GM21786 (cell line): Measurements from ENCODE around the gene TUT1.
"Not testable (repeated sequence)": the region's sequence is repeated elsewhere in the genome, so short reads cannot be mapped to it uniquely, and the experiment has no call there.

Experiments
- ATAC-seq: cut with Tn5 transposase; IDR thresholded peaks from one replicate; pipeline ENCODE4 v1.9.1; 2021; ENCODE audit not compliant: unreplicated experiment

TUT1 gene

GRCh38 chr11:62579252-62579651 lies 12.1 kb downstream of the TUT1 start:
- ATAC-seq = no peak

- ATAC-seq = no peak
These were observed 12.8 kb downstream of the TUT1 start for GRCh38 chr11:62578541-62578940.

DNA sequence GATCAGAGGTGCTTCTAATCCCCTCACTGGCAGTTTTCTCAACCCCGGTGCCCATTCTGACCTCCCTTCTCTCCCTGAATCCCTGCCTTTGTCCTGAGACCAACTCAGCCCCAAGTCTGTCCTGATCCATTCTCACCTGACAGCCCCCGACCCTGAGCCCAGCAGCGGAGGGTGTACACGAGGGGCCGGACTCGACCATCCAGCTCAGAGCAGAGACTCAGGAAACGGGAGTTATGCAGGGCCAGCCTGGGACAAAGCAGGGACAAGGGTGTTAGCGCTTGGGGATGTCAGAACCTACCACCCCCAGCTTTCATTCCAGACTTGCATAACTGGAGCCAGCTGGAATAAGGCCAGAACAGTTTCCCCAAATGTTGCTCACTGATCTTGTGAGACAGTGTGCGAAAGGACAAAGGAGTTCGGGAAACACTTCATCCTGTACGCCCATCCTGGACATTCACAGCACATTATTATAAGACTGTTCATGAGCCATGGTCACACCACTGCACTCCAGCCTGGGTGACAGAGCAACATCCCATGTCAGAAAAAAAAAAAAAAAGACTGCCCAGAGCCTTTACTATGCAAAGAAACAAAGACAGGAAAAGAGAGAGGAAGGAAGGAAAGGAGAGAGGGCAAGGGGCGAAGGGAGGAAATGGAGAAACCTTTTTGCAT lies 14.1 kb downstream of the TUT1 start:
- no peak for ATAC-seq

DNA sequence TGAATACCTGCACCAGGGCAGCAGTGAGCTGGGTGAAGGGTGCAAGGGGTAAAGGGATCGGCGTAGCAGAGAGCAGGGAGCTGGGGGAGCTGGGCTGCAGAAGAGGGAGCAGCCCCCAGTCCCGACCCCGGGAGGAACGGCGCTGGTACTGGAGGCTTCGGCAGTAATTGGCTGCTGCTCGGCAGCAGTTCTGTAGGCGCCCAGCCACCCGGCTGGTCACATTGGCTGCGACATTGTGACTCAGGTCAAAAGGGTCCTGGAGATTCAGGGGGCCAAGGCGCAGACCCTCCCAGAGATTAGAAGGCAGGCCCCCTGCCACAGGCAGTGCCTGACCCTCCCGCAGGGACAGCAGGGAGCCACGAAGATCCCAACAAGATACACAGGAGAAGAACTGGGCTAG lies 15.5 kb downstream of the TUT1 start:
- no peak for ATAC-seq

GRCh38 chr11:62575156-62575555 lies 16.2 kb downstream of the TUT1 start:
- ATAC-seq = no peak

DNA sequence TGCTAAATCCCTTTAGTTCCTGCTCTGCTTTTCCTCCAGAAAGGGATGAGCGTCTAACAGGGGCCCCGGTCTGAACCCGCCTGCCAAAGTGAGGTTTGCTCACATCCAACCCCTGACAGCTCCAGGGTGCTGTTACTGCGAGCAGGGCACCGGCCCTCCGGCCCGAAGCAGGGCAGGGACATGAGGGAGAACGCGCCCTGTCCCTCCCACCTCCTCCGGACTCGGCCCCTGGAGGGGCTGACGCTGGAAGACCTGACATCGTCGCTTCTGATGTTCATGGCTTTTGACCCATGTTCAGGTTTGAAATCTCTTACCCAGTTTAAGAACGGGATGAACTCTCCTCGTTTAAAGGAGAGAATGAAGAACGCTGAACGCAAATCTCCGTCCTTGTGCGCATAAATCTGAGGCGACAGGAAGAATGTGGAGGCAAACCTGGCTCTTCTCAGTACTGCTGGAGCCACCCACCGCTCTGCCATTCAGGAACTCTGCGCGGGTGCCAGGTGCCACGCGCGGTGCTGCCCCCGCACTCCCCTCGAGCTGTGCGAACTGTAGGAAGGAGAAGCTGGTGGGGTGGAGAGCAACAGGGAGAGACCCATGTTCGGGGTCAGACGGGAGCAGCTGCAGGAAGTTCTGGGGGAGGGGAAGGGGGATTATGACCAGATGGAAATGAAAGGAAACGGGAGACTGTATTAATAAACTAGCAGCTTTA lies 16.8 kb downstream of the TUT1 start:
- peak; percentile 9 for ATAC-seq

DNA sequence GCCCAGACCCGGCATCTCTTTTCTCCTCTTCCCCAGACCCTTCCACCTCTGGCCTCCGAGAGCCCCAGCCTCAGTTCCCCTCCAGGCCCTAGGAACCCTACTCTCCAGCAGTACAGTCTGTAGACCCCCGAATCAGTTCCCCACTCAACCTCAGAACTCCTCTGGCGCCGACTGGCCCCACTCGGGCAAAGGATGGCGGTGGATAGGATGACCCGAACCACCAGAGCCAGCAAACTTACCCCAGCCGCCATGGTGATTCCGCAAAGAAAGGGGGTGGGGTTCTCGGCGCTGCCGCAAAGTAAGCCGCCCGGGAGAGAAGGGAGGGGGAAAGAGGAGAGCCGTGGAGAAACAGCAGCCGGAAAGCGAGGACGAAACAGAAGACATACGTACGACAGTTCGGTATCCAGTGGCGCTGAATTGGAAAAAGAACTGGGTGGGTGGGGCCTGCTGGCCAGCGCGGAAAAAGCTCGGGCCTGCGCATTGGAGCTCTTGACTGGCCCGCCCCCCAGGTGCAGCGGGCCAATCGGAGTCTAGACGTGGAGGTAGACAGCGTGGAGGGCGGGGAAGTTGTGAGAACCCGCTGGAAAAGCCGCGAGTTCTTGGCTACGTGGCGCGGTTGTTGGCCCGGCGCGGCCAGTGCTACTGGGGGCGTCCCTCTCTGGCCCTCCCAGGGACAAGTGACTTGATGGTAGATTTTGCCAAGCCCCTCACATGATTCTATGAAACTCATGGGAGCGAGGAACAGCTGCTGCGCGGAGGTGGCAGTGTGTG lies 17.5 kb downstream of the TUT1 start, which contains the start of gene EEF1G:
Gene EEF1G (minus strand): TSS at position 300 of the 771 bp plus-strand sequence. CDS start 49 bp downstream, at position 251.
- peak; percentile 84 for ATAC-seq

- no peak for ATAC-seq
These were observed 18.2 kb downstream of the TUT1 start for GRCh38 chr11:62573006-62573591.

DNA sequence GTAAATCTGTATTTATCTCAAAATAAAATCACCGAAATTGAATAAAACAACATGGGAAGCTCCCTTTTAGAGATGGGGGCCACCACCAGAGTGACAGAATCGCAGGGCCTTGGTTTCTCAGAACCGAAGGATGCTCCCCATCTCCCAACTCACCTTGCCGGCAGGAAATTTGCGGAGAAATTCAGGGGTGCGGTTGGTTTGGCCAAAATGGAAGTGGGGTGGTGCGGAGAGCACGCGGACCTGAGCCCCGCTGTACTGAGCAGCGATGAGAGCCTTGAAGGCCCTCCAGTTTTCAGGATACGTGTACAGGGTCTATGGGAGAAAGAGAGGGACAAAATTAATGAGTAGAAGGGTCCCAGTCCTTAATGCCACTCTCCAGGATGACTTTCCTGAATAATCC lies 18.9 kb downstream of the TUT1 start:
- ATAC-seq = no peak

DNA sequence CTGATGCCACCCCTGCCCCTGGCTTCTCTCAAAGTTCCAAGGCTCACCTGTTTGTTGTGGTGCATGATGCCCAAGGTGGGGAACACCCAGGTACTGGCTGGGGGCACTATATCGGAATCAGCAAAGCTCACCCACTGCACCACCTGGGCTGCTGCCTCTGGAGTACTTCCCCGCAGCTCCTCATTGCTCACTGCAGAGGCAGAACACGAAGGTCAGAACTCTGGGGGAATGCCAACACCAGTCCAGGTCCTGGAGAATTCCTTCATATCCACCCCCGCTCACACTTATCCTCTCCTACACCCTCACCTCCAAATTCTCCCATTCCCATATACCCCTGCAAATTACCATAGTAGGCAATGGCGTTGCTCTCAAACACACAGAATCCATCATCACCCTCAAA lies 19.8 kb downstream of the TUT1 start:
- not testable (repeated sequence) for ATAC-seq

DNA sequence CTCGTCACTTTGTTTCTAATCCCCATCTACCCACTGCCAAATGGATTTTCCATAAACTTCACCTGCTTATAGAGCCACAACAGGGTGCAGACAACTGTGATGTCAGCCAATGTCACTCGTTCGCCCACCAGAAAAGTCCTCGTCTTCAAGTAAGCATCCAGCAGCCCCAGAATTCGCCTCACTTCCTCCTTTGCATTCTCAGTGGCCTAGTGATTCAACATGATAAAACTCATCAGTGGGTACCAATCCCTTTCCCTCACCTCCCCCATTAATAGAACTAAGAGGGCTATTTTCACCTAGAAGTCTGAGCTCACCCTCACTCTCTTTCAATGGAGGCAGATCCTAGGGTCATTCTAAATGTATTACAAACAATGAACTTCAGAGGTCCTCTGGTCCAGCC lies 20.4 kb downstream of the TUT1 start:
- ATAC-seq = not testable (repeated sequence)

- no peak for ATAC-seq
These were observed 21.7 kb downstream of the TUT1 start for GRCh38 chr11:62569611-62570010.

DNA sequence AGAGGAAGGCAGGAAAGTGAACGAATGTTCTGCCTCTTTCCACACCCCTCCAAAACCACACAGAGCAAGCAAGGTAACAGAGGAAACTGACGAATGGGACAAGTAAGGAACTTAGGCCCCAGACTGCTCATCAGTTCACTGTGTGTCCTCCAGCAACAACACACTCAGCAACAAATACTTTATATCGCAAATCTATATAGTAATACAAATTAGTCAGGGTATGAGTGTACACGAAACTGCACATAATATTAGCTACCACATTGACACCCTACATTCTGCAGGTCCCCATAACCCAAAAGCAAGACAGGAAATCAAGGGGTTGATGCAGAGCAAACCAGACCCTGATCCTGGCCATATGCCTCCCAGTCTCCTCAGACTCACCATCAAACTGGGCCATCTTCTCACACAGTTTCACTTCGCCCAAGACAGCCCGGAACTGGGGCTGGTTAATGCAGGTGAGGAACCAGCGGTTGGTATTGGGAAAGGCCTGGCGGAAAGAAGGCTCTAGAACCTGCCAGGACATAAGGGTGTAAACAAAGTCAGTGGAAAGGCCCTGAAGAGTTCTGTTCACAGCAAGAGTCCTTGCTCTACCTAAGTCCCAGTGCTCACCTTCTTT lies 24.2 kb downstream of the TUT1 start:
- ATAC-seq = no peak

DNA sequence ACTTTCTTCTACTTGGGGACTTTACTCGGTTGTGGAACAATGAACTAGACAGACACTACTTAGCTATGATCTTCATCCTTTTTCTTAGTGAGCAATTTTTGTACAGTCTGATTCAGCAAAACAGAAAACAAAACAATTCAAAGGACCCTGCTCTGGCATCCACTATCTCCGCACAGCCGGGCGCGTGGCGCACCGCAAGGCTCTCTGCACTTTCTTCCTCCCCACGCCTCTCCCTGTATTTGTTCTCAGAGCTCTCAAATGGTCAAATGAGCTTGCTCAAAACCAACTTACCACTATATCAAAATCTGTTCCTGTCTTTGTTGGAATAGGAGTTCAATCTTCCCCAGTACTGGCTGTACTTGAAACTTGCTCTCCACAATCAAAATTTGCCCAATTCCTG lies 25.1 kb downstream of the TUT1 start:
- no peak for ATAC-seq

- ATAC-seq = no peak
These were observed 26.1 kb downstream of the TUT1 start for GRCh38 chr11:62565100-62565802.

- not testable (repeated sequence) for ATAC-seq
These were observed 29.6 kb downstream of the TUT1 start for GRCh38 chr11:62561677-62562230.

DNA sequence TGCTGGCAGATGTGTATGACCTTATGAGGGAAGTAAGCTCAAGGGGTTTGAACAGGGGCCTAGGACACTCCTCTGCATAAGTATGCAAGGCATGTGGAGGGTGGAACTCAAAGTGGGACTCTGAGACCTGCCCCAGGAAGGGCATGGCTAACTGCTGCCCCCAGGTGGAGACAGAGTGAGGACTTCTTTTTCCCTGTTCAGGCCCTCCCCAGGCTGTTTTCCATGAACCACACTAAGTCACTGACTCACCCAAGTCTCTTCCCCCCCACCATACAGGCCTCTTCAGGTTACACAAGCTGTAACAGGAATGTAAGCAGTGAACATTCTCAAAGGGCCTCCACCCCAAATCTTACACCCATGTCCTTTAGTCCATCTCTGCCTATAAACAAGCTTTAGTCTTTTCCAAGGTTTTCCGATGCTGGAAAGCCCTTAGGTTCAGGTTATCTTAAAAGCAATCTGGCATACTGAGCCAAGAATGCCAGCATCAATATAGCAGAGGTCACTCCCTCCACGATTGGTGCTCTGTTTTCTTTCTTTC lies 30.7 kb downstream of the TUT1 start:
- ATAC-seq = no peak

DNA sequence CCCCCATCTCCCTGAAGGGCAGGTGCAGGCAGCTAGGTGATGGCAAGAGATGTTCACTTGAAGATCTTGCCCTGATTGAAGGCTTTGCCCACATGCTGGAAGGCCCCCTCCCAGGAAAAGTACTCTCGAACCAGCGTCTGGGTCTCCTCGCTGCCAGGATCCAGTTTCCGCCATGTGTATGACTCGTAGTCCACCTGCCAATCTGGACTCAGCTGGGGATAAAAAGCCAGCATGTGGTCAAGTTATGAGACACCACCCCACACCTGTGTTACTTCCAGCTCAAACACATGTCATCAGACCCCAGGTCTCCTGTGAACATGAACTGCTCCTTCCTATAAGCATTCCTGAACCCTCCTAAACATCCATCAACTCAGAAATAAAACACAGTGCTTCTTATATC lies 31.7 kb downstream of the TUT1 start:
- not testable (repeated sequence) for ATAC-seq

GRCh38 chr11:62559204-62559603 lies 32.1 kb downstream of the TUT1 start:
- no peak for ATAC-seq

- ATAC-seq = no peak
These were observed 32.7 kb downstream of the TUT1 start for GRCh38 chr11:62558669-62559068.
